Loucy (cell line): ENCODE data around the gene PCDHGA5.

Experiments used
- CTCF ChIP-seq: fragments of 200-600 bp; sonication (generic); conservative IDR thresholded peaks from 2 replicates; pipeline ENCODE4 v1.5.1; 2014; ENCODE audit warnings: mild to moderate bottlenecking, antibody characterized with exemption, low read length
- EZH2phosphoT487 ChIP-seq: fragments of 200-600 bp; IDR thresholded peaks from 2 replicates; pipeline ENCODE4 v1.6.1; 2018; ENCODE audit warnings: antibody characterized with exemption, mild to moderate bottlenecking, moderate library complexity, borderline replicate concordance

GRCh38 chr5:141403387-141403786 is 39.4 kb downstream of the PCDHGA5 start:
- TF ChIP-seq CTCF (no peak), EZH2phosphoT487 (no peak)
